Skeletal muscle tissue (tissue), 4 donors: ENCODE measurements around the gene OR5AC2. TPM values are rescaled to one million over a fixed set of nuclear protein-coding genes. Genes with fewer than 3 reads are reported as not detected.

Experiments used
- H3K27ac ChIP-seq: one replicate; pipeline ENCODE4 v1.7.0; 2013; ENCODE audit warnings: mild to moderate bottlenecking, low read depth, low read length, inconsistent platforms
- H3K27me3 ChIP-seq, 3 donors: one replicate each; pipeline ENCODE4 v1.7.0; 2013; ENCODE audit warnings: low read length in 3 of 3; ENCODE audit not compliant: control insufficient read depth in 3 of 3, insufficient read depth in 3 of 3
- H3K36me3 ChIP-seq, 3 donors: one replicate each; pipeline ENCODE4 v1.7.0; 2013; ENCODE audit warnings: low read length in 3 of 3; ENCODE audit not compliant: control insufficient read depth in 3 of 3, insufficient read depth in 3 of 3
- H3K4me1 ChIP-seq, 3 donors: one replicate each; pipeline ENCODE4 v1.7.0; 2013; ENCODE audit warnings: low read length in 3 of 3, mild to moderate bottlenecking in 3 of 3; ENCODE audit not compliant: control insufficient read depth in 3 of 3, insufficient read depth in 3 of 3
- H3K4me3 ChIP-seq, 3 donors: one replicate each; pipeline ENCODE4 v1.7.0; 2013; ENCODE audit warnings: low read length in 3 of 3
- H3K9ac ChIP-seq, 3 donors: one replicate each; pipeline ENCODE4 v1.7.0; 2013; ENCODE audit warnings: low read length in 3 of 3, mild to moderate bottlenecking in 3 of 3, moderate library complexity in 2 of 3, low read depth in 1 of 3
- H3K9me3 ChIP-seq, 3 donors: one replicate each; pipeline ENCODE4 v1.7.0; 2013; ENCODE audit warnings: low read length in 3 of 3; ENCODE audit not compliant: control insufficient read depth in 3 of 3
- total RNA-seq: library from RNA; depleted of rRNA; stranded (reverse); fragments of >200 nt; gene quantifications from one replicate; pipeline ENCODE4 v1.2.3, GENCODE V29; 2014
- donor health status: Osteomylitis.

Gene OR5AC2
- total RNA-seq, 1 donor from 2014 or later, result not detected

DNA sequence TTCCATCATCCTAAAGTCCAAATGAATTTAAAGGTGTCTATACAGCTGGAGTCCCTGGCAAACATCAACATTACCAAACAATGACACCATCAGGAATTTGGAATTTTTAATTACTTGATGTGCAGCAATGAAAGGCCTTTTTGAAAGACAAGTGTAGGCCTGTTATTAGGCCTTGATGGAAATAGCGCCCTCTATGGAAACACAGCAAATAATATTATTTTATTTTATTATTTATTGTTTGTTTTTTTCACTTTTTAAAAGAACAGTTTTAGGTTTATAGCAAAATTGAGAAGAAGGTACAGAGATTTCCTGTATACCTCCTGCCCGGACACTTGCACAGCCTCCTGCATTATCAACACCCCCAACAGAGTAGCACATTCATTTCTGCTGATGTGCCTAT, 18.1 kb upstream of the OR5AC2 start:
- Histone ChIP-seq H3K27me3 (no peaks in the 10 kb centered on the region), H3K36me3 (no peaks in the 10 kb centered on the region), H3K4me1 (no peaks in the 10 kb centered on the region), H3K4me3 (no peak overlapping the region), H3K9ac (no peak overlapping the region), H3K27ac (no peak overlapping the region), H3K9me3 (no peaks in the 10 kb centered on the region)

DNA sequence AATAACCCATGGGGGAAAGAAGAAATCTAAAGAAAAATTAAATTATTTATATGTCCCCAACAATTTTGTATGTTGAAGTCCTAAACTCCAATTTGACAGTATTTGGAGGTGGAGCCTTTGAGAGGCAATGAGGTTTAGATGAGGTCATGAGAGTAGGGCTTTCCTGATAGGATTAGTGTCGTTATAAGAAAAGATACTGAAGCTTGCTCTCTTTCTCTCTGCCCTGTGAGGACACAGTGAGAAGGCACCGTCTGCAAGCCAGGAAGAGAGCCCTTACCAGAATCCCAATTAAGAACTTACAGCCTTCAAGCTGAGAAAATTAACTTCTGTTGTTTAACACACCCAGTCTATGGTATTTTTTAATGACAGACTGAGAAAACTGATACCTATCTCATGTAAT, 16.1 kb upstream of the OR5AC2 start:
- no peaks in the 10 kb centered on the region for H3K27me3 ChIP-seq
- H3K4me1 ChIP-seq, result no peaks in the 10 kb centered on the region
- no peak overlapping the region for H3K4me3 ChIP-seq
- no peaks in the 10 kb centered on the region for H3K36me3 ChIP-seq
- H3K9me3 ChIP-seq, result no peaks in the 10 kb centered on the region
- no peak overlapping the region for H3K27ac ChIP-seq
- H3K9ac ChIP-seq, result no peak overlapping the region

DNA sequence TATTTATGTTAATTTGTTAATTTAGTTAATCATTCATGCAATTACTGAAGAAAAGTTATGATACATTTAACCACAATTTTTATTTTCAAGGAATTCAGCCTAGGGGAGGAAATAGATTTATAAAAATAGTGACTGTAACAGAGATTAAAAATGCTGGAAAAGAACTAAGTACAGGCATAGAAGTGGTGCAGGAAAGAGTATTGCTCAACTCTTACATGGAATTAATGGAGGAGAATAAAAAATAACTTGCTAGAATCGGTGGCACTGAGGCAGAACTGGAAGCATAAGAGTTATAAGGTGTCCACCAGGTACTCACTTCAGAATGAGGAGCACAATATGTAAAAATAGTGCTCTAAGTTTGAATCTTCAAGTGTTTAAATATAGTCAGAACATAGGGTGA, 13.5 kb upstream of the OR5AC2 start:
- Histone ChIP-seq H3K9ac (no peak overlapping the region), H3K4me3 (no peak overlapping the region), H3K4me1 (no peaks in the 10 kb centered on the region), H3K27me3 (no peaks in the 10 kb centered on the region), H3K27ac (no peak overlapping the region), H3K9me3 (no peaks in the 10 kb centered on the region), H3K36me3 (no peaks in the 10 kb centered on the region)

DNA sequence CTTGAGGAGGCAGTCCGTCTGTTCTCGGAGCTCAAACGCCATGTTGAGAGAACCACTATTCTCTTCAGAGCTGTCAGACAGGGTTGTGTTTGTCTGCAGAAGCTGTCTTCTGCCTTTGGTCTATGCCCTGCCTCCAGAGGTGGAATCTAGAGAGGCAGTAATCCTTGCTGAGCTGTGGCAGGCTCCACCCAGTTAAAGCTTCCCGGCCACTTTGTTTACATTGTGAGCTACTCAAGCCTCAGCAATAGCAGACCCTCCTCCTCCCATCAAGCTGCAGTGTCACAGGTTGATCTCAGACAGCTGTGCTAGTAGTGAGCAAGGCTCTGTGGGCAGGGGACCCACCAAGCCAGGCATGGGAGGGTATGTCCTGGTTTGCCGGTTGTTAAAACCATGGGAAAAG, 8.9 kb downstream of the OR5AC2 start:
- H3K9ac ChIP-seq, result no peak overlapping the region
- no peak overlapping the region for H3K27ac ChIP-seq
- no peaks in the 10 kb centered on the region for H3K27me3 ChIP-seq
- no peaks in the 10 kb centered on the region for H3K4me1 ChIP-seq
- no peaks in the 10 kb centered on the region for H3K36me3 ChIP-seq
- no peaks in the 10 kb centered on the region for H3K9me3 ChIP-seq
- no peak overlapping the region for H3K4me3 ChIP-seq

DNA sequence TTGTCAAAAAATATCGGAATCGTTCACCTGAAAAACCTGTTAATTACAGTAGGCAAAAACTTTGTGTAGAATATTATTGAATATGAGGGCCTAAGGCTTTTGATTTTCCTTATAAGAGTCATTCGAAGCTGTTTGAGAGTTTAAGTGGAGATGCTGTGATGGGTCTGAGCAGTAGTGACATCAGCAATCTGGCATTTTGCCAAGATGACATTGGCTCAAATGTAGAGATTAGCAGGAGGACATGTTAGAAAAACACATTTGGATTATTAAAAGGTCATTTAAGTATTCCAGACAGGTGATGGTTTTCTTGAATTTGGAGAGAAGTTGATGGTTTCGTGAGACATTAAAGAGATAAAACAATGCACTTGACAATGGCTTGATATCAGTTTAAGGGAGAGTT, 12.9 kb downstream of the OR5AC2 start:
- no peaks in the 10 kb centered on the region for H3K4me1 ChIP-seq
- H3K27me3 ChIP-seq, result no peaks in the 10 kb centered on the region
- no peaks in the 10 kb centered on the region for H3K9me3 ChIP-seq
- H3K27ac ChIP-seq, result no peak overlapping the region
- no peak overlapping the region for H3K4me3 ChIP-seq
- no peaks in the 10 kb centered on the region for H3K36me3 ChIP-seq
- no peak overlapping the region for H3K9ac ChIP-seq

DNA sequence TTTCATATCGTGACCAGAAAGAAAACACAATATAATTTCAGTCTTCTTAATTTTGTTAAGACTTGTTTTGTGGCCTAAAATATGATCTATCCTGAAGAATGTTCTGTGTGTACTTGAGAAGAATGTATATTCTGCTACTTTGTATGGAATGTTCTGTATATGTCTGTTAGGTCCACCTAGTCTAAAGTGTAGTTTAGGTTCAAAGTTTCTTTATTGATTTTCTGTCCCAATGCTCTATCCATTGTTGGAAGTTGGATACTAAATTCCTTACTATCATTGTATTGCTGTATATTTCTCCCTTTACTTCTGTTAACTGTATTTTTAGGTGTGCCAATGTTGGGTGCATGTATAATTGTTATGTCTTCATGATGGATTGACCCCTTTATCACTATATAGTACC, 21.2 kb downstream of the OR5AC2 start:
- Histone ChIP-seq H3K9ac (no peak overlapping the region), H3K27ac (no peak overlapping the region), H3K36me3 (no peaks in the 10 kb centered on the region), H3K9me3 (peaks cover 0 to 14% (median 0%) of the 10 kb centered on the region in 3 donors), H3K4me3 (no peak overlapping the region), H3K27me3 (no peaks in the 10 kb centered on the region), H3K4me1 (no peaks in the 10 kb centered on the region)

DNA sequence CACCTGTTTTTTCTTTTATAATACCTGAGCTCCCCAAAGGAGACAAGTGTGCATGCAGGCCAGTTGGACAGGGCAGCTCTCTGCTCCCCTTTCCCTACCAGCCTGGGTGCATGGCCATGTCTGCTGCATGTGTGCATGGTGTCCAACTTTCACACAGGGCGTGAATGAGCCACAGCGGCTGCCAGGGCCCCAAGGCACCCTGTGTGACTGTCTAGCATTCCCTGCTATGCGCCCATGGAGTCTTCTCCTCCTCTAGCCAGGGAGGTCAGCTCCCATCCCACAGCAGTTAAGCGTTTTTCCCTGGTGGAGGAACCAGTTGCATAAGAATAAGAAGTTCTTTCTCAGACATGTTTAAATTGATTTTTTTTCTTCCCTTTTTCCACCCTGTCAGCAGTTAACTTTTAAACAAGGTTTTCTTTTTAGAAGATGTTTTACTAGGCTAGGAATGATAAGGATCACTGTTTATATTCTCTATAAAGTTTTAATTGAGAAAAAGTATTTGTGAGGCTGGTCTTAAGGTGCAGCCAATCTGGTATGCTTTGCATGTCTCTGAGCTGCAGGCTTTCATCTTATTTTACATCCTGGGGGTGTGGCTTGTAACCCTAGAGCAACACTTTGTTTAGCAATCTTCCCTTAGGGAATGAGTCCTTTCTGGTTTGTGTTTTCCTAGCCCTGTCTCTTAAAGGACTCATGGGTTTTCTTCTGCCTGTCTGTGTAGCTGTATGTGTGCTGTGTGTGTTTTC, 23.0 kb downstream of the OR5AC2 start:
- no peaks in the 10 kb centered on the region for H3K27me3 ChIP-seq
- H3K4me1 ChIP-seq, result no peaks in the 10 kb centered on the region
- H3K9ac ChIP-seq, result no peak overlapping the region
- H3K4me3 ChIP-seq, result no peak overlapping the region
- H3K27ac ChIP-seq, result no peak overlapping the region
- peaks cover 0 to 15% (median 3%) of the 10 kb centered on the region in 3 donors for H3K9me3 ChIP-seq
- H3K36me3 ChIP-seq, result no peaks in the 10 kb centered on the region

DNA sequence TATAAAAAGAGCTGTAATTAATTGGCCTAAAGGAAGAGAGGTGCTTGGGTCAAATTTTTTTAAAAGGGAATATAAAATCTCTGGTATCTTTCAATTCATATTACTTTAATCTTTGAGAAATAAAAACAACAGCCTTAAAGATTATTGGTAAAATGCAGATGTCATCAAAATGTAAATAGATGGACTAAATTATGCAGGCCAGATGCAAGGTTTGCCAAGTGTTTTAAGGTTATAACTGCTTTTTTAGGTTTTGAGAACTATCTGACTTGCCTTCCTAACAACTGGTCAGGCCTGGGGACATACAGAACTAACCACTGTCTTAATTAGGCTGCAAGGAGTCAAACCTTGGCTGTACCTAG, 23.6 kb downstream of the OR5AC2 start:
- no peaks in the 10 kb centered on the region for H3K4me1 ChIP-seq
- no peaks in the 10 kb centered on the region for H3K27me3 ChIP-seq
- H3K4me3 ChIP-seq, result no peak overlapping the region
- peaks cover 0 to 15% (median 3%) of the 10 kb centered on the region in 3 donors for H3K9me3 ChIP-seq
- H3K9ac ChIP-seq, result no peak overlapping the region
- no peak overlapping the region for H3K27ac ChIP-seq
- H3K36me3 ChIP-seq, result no peaks in the 10 kb centered on the region

DNA sequence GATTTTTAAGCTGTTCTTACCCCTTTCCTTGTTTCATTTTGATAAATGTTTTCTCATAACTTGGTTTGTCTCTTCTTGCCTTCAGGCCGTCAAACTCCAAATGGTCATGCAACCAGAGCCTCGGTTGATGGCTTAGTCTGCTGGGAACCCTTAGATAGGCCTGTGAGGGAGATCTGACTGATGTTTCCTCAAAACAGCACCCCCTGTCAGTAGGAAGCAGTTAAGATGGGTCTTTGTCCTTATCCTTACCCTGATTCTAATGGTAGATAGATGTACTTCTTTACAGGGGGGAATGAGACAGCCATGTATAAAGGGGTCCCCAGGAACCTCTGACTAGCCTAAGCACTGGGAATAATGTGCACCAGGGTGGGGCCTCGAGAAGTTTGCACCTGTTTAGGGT, 27.3 kb downstream of the OR5AC2 start:
- no peaks in the 10 kb centered on the region for H3K4me1 ChIP-seq

DNA sequence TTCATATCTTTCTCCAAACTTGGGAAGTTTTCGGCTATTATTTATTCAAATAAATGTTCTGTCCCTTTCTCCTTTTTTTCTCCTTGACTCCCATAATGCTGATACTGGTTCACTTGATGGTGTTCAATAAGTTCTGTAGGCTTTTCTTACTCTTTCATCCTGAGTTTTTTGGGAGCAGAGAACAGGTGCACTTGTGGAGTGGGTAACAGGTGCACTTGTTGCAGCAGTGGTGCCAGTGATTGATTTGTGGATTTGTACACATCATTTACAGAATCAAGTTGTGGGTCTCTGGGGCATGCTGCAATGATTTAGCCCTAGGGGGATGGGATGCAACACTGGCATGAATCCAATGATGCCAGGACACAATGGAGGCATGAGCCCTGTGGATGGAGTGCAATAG, 28.7 kb downstream of the OR5AC2 start:
- H3K27ac ChIP-seq, result no peak overlapping the region
- no peak overlapping the region for H3K9ac ChIP-seq
- no peaks in the 10 kb centered on the region for H3K27me3 ChIP-seq
- H3K9me3 ChIP-seq, result peaks cover 0 to 13% (median 3%) of the 10 kb centered on the region in 3 donors
- H3K36me3 ChIP-seq, result no peaks in the 10 kb centered on the region
- H3K4me3 ChIP-seq, result no peak overlapping the region
- H3K4me1 ChIP-seq, result no peaks in the 10 kb centered on the region

More for the DNA sequence above, 27.3 kb downstream of the OR5AC2 start:
- no peak overlapping the region for H3K27ac ChIP-seq
- H3K4me3 ChIP-seq, result no peak overlapping the region
- H3K9me3 ChIP-seq, result peaks cover 0 to 15% (median 3%) of the 10 kb centered on the region in 3 donors
- H3K9ac ChIP-seq, result no peak overlapping the region
- H3K36me3 ChIP-seq, result no peaks in the 10 kb centered on the region
- H3K27me3 ChIP-seq, result no peaks in the 10 kb centered on the region
